Esophagus (tissue), 2 donors: Measurements from ENCODE around the gene OCRL. TPM values are rescaled to one million over a fixed set of nuclear protein-coding genes. Genes with fewer than 3 reads are reported as not detected.
"Not testable (repeated sequence)": the region's sequence is repeated elsewhere in the genome, so short reads cannot be mapped to it uniquely, and the experiment has no call there.

Experiments
- H3K27ac ChIP-seq, 2 donors: one replicate each; pipeline ENCODE4 v1.5.1; 2013; ENCODE audit warnings: low read depth in 2 of 2, mild to moderate bottlenecking in 2 of 2, inconsistent platforms in 1 of 2, low read length in 1 of 2, moderate library complexity in 1 of 2
- H3K27me3 ChIP-seq, 2 donors: one replicate each; pipeline ENCODE4 v1.6.1; 2013; ENCODE audit warnings: low read length in 2 of 2, control low read depth in 1 of 2, mild to moderate bottlenecking in 1 of 2; ENCODE audit not compliant: insufficient read depth in 2 of 2, control insufficient read depth in 1 of 2
- H3K36me3 ChIP-seq, 2 donors: one replicate each; pipeline ENCODE4 v1.6.1; 2013; ENCODE audit warnings: low read length in 1 of 2; ENCODE audit not compliant: control insufficient read depth in 2 of 2, insufficient read depth in 2 of 2
- H3K4me1 ChIP-seq, 2 donors: one replicate each; pipeline ENCODE4 v1.6.1; 2013; ENCODE audit warnings: low read length in 1 of 2; ENCODE audit not compliant: control insufficient read depth in 2 of 2, insufficient read depth in 2 of 2
- H3K4me3 ChIP-seq, 2 donors: one replicate each; pipeline ENCODE4 v1.5.1; 2013; ENCODE audit warnings: low read length in 2 of 2, mild to moderate bottlenecking in 2 of 2, low read depth in 1 of 2, moderate library complexity in 1 of 2
- H3K9me3 ChIP-seq, 2 donors: one replicate each; pipeline ENCODE4 v1.6.1; 2013; ENCODE audit warnings: mild to moderate bottlenecking in 2 of 2, low read depth in 1 of 2, low read length in 1 of 2, moderate library complexity in 1 of 2; ENCODE audit not compliant: control insufficient read depth in 2 of 2, insufficient read depth in 1 of 2
- WGBS, 2 donors: extraction: QIAGEN DNeasy Blood & Tissue Kit; methylation state at CpG; one replicate each; pipeline ENCODE4 v1.1.7; 2013; 5-methylcytosine and 5-hydroxymethylcytosine counted together
- polyA plus RNA-seq, 2 donors: library from polyadenylated mRNA; stranded (reverse); fragments of 200-250 nt; gene quantifications; one replicate each; pipeline ENCODE4 v1.2.3, GENCODE V29; 2013
- donor health status: healthy with polysubstance abuse.
- donor health status: Bipolar disorder and iron deficiency.

Gene OCRL
- polyA plus RNA-seq, 2 donors = 6.4 to 7.5 TPM

GRCh38 chrX:129531132-129531531 is 8.9 kb upstream of the OCRL start:
- Histone ChIP-seq H3K27me3 (no peaks in the 10 kb centered on the region), H3K9me3 (no peaks in the 10 kb centered on the region), H3K27ac (no peak overlapping the region), H3K36me3 (no peaks in the 10 kb centered on the region), H3K4me3 (no peak overlapping the region), H3K4me1 (no peaks in the 10 kb centered on the region)
- 43 to 55% methylated on average over 1 of the region's 1 CpG for WGBS, 2 donors

- no peak overlapping the region for H3K4me3 ChIP-seq
- no peaks in the 10 kb centered on the region for H3K9me3 ChIP-seq
- H3K27me3 ChIP-seq = no peaks in the 10 kb centered on the region
- WGBS, 2 donors = 58 to 62% methylated on average over 4 of the region's 4 CpGs
- H3K4me1 ChIP-seq = no peaks in the 10 kb centered on the region
- H3K36me3 ChIP-seq = no peaks in the 10 kb centered on the region
- H3K27ac ChIP-seq = no peak overlapping the region
Measured at GRCh38 chrX:129534816-129535578, 5.1 kb upstream of the OCRL start.

DNA sequence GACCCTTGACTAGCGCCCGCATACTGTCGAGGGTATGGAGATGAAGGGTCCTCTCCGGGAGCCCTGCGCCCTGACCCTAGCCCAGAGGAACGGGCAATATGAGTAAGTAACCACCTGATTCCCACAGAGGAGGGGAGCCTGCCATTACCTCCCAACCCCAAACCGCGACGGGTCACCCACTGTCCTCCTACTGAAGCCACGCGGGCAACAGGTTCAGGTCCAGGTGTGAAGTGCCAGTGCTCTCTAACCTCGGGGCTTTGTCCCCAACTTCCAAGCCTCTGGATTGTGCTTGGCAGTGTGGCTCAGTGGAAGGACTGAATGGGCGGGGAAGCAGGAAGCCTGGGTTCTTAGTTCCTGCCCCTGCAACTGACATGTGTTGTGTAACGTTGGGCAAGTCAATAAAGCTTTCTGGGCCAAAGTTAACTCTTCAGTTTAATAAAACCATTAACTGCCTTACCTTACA is 694 bp downstream of the OCRL start:
- Histone ChIP-seq H3K4me1 (no peaks in the 10 kb centered on the region), H3K4me3 (peak overlapping the region; percentile 59), H3K9me3 (no peaks in the 10 kb centered on the region), H3K27me3 (no peaks in the 10 kb centered on the region), H3K27ac (peak overlapping the region; percentile 64 to 65), H3K36me3 (no peaks in the 10 kb centered on the region)
- WGBS, 2 donors = 2 to 26% methylated on average over 14 of the region's 14 CpGs

GRCh38 chrX:129544780-129545179 is 4.7 kb downstream of the OCRL start:
- H3K4me3 ChIP-seq = no peak overlapping the region
- no peaks in the 10 kb centered on the region for H3K4me1 ChIP-seq
- WGBS, 2 donors = 75 to 82% methylated on average over 2 of the region's 2 CpGs
- H3K27ac ChIP-seq = no peak overlapping the region
- no peaks in the 10 kb centered on the region for H3K9me3 ChIP-seq
- no peaks in the 10 kb centered on the region for H3K36me3 ChIP-seq
- H3K27me3 ChIP-seq = no peaks in the 10 kb centered on the region

DNA sequence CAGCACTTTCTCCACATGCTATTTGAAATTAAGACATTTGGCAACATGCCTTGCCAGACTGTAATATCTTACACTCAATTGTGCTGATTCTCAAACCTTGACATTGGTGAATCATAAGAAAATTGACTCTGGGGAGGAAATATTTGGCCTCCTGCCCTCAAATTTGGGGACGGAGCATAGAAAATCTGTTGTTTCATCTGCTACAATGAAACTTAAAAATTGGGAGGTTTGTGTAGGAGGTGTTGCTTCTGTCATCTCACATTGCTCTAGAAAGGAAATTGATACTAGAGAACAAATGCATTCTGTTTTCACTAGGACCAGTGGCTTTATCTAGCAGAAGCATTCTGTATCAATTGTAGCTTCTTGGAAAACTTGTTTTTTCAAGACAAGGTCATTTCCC is 5.3 kb downstream of the OCRL start:
- Histone ChIP-seq H3K9me3 (no peaks in the 10 kb centered on the region), H3K4me3 (no peak overlapping the region), H3K27me3 (no peaks in the 10 kb centered on the region), H3K4me1 (no peaks in the 10 kb centered on the region), H3K27ac (no peak overlapping the region), H3K36me3 (no peaks in the 10 kb centered on the region)
- 69 to 72% methylated on average over 1 of the region's 1 CpG for WGBS, 2 donors

- WGBS, 2 donors = 54 to 61% methylated on average over 1 of the region's 1 CpG
- Histone ChIP-seq H3K27ac (no peak overlapping the region), H3K27me3 (no peaks in the 10 kb centered on the region), H3K4me1 (no peaks in the 10 kb centered on the region), H3K9me3 (no peaks in the 10 kb centered on the region), H3K4me3 (no peak overlapping the region), H3K36me3 (no peaks in the 10 kb centered on the region)
Measured at GRCh38 chrX:129549124-129549523, 9.1 kb downstream of the OCRL start.

DNA sequence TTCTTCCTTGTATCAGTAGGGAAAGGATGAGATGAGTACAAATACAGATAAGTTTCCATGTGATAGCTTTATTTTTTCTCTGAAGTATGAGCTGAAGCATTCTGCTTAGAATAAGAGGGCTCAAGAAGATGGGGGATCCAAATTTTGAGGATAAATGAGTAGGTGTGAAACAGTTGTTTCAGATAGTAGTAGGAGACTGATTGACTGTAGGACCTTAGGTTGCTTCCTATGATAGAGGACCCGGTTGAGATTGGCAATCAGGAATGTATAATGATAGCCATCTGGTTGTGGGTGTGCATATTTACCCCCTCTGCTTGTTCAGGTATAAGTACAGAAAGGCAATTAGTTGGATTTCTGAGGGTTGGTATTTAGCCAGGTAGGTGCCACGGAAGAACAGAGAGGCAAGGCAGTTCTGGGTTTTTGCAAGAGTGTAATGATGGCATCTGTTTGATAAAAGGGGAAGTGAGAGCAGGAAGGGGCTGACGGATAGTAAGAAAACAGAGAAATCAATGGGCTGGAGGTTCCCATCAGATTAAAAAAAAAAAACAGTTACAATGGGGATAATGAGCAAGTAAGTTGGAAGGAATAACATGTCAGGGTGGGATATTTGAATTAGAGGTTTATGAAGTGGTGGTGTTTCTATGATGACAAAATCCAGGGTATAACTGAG is 13.7 kb downstream of the OCRL start:
- 66 to 84% methylated on average over 3 of the region's 3 CpGs for WGBS, 2 donors
- Histone ChIP-seq H3K27me3 (no peaks in the 10 kb centered on the region), H3K9me3 (no peaks in the 10 kb centered on the region), H3K4me1 (no peaks in the 10 kb centered on the region), H3K36me3 (no peaks in the 10 kb centered on the region), H3K4me3 (no peak overlapping the region), H3K27ac (no peak overlapping the region)

- H3K4me3 ChIP-seq, H3K27me3 ChIP-seq, H3K36me3 ChIP-seq, H3K4me1 ChIP-seq, H3K9me3 ChIP-seq, H3K27ac ChIP-seq: not testable (repeated sequence)
- 94 to 98% methylated on average over 8 of the region's 8 CpGs for WGBS, 2 donors
Measured at GRCh38 chrX:129554816-129555215, 14.8 kb downstream of the OCRL start.

- H3K4me3 ChIP-seq = no peak overlapping the region
- H3K4me1 ChIP-seq = no peaks in the 10 kb centered on the region
- WGBS, 2 donors = 81 to 88% methylated on average over 5 of the region's 5 CpGs
- no peak overlapping the region for H3K27ac ChIP-seq
- no peaks in the 10 kb centered on the region for H3K36me3 ChIP-seq
- no peaks in the 10 kb centered on the region for H3K27me3 ChIP-seq
- H3K9me3 ChIP-seq = no peaks in the 10 kb centered on the region
Measured at GRCh38 chrX:129556806-129557315, 16.8 kb downstream of the OCRL start.
